ENCODE results near the gene HAUS5. TPM values are rescaled to one million over a fixed set of nuclear protein-coding genes. Genes with fewer than 3 reads are reported as not detected.
"Not testable (repeated sequence)": the region's sequence is repeated elsewhere in the genome, so short reads cannot be mapped to it uniquely, and the experiment has no call there.

Gene HAUS5
- total RNA-seq, 1 donor from 2014 or later = 19.7 TPM

- TF ChIP-seq, protein P1, sequence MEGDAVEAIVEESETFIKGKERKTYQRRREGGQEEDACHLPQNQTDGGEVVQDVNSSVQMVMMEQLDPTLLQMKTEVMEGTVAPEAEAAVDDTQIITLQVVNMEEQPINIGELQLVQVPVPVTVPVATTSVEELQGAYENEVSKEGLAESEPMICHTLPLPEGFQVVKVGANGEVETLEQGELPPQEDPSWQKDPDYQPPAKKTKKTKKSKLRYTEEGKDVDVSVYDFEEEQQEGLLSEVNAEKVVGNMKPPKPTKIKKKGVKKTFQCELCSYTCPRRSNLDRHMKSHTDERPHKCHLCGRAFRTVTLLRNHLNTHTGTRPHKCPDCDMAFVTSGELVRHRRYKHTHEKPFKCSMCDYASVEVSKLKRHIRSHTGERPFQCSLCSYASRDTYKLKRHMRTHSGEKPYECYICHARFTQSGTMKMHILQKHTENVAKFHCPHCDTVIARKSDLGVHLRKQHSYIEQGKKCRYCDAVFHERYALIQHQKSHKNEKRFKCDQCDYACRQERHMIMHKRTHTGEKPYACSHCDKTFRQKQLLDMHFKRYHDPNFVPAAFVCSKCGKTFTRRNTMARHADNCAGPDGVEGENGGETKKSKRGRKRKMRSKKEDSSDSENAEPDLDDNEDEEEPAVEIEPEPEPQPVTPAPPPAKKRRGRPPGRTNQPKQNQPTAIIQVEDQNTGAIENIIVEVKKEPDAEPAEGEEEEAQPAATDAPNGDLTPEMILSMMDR (conservative IDR thresholded peaks at IDR 0.05; ENCODE audit: low read depth, low read length) = no peak
- DNase-seq (ENCODE audit: low read depth) = peak; percentile 76
- peak within 1 kb of the TSS; percentile 85 for H3K4me3 ChIP-seq (ENCODE audit: low read depth, low read length)
Observed at GRCh38 chr19:35648017-35648961, 35.8 kb downstream of the HAUS5 start, which contains the start of gene COX6B1. Gene COX6B1, plus strand, starts transcription at chr19:35648323. Its CDS starts 2,921 bp downstream, at chr19:35651244.

- TF ChIP-seq, protein P1 (conservative IDR thresholded peaks at IDR 0.05; ENCODE audit: low read depth, low read length) = no peak
- DNase-seq (ENCODE audit: low read depth) = no peak
- H3K4me3 ChIP-seq (ENCODE audit: low read depth, low read length) = no peak overlapping the region
Observed at GRCh38 chr19:35650581-35650980, 38.0 kb downstream of the HAUS5 start.

- DNase-seq (ENCODE audit: low read depth); H3K4me3 ChIP-seq (ENCODE audit: low read depth, low read length): not testable (repeated sequence)
Observed at GRCh38 chr19:35654828-35655227, 42.3 kb downstream of the HAUS5 start.

DNA sequence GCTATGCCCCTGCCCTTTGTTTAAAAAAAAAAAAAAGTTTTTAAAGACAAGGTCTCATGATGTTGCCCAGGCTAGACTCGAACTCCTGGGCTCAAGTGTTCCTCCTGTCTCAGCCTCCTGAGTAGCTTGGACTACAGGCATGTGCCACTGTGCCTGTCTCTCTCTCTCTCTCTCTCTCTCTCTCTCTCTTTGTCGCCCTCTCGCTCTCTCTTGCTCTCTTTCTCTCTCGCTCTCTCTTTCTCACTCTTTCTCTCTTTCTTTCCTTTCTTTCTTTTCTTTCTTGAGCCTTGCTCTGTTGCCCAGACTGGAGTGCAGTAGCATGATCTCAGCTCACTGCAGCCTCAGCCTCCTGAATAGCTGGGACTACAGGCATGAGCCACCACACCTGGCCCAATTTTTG lies 43.1 kb downstream of the HAUS5 start:
- no peak for DNase-seq (ENCODE audit: low read depth)
- H3K4me3 ChIP-seq (ENCODE audit: low read depth, low read length) = no peak overlapping the region
- TF ChIP-seq, protein P1 (conservative IDR thresholded peaks at IDR 0.05; ENCODE audit: low read depth, low read length) = no peak

DNA sequence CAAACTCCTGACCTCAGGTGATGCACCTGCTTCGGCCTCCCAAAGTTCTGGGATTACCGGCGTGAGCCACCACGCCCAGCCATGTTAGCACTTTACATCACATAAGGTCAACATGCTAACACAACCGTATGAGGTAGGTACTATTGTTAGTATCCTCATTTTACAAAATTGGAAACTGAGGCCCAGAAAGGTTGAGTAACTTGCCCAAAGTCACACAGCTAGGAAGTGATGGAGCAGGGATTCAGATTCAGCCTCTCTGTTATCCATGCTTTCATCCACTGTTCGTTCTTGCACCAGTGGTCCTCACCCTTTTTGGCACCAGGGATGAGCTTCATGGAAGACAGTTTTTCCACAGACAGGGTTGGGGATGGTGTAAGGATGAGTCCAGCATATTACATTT lies 44.2 kb downstream of the HAUS5 start:
- TF ChIP-seq, protein P1 (conservative IDR thresholded peaks at IDR 0.05; ENCODE audit: low read depth, low read length) = no peak
- no peak overlapping the region for H3K4me3 ChIP-seq (ENCODE audit: low read depth, low read length)
- no peak for DNase-seq (ENCODE audit: low read depth)

- DNase-seq (ENCODE audit: low read depth) = no peak
- no peak overlapping the region for H3K4me3 ChIP-seq (ENCODE audit: low read depth, low read length)
- TF ChIP-seq, protein P1 (conservative IDR thresholded peaks at IDR 0.05; ENCODE audit: low read depth, low read length) = peak; percentile 25
Observed at GRCh38 chr19:35657904-35658700, 45.6 kb downstream of the HAUS5 start.

- TF ChIP-seq, protein P1 (conservative IDR thresholded peaks at IDR 0.05; ENCODE audit: low read depth, low read length) = no peak
- no peak overlapping the region for H3K4me3 ChIP-seq (ENCODE audit: low read depth, low read length)
- DNase-seq (ENCODE audit: low read depth) = no peak
Observed at GRCh38 chr19:35661995-35662340, 49.4 kb downstream of the HAUS5 start.

All from epithelial cell of proximal tubule (primary cell).